D341Med (cell line): ENCODE measurements around the gene SLC22A6.

Experiments used
- DNase-seq: peaks from one replicate; pipeline ENCODE4 v3.0.0; 2012; ENCODE audit warnings: low spot score

The SLC22A6 gene

GRCh38 chr11:62984451-62984991 lies at the start of gene SLC22A6:
Gene SLC22A6 (minus strand): TSS chr11:62984967. CDS start chr11:62984690, 277 bp downstream.
- DNase-seq: no peak

- DNase-seq: no peak
These were observed 47.7 kb upstream of the SLC22A6 start for GRCh38 chr11:63032457-63032856.

GRCh38 chr11:63023841-63024648 lies 39.3 kb upstream of the SLC22A6 start:
- DNase-seq: peak; percentile 88

GRCh38 chr11:63023222-63023814 lies 38.6 kb upstream of the SLC22A6 start:
- no peak for DNase-seq

- no peak for DNase-seq
These were observed 37.7 kb upstream of the SLC22A6 start for GRCh38 chr11:63022441-63022840.

GRCh38 chr11:63020671-63021291 lies 36.0 kb upstream of the SLC22A6 start:
- peak; percentile 60 for DNase-seq

- DNase-seq: no peak
These were observed 34.7 kb upstream of the SLC22A6 start for GRCh38 chr11:63019506-63019905.

GRCh38 chr11:63017306-63017974 lies 32.7 kb upstream of the SLC22A6 start:
- DNase-seq: no peak

- peak; percentile 56 for DNase-seq
These were observed 30.9 kb upstream of the SLC22A6 start, which contains the start of gene SLC22A8 for GRCh38 chr11:63015521-63016215. Gene SLC22A8 (minus strand): TSS chr11:63015841. CDS start chr11:63014958, 883 bp downstream.

GRCh38 chr11:63014408-63015055 lies 29.8 kb upstream of the SLC22A6 start:
- no peak for DNase-seq

- DNase-seq: no peak
These were observed 28.1 kb upstream of the SLC22A6 start for GRCh38 chr11:63012839-63013238.

- DNase-seq: no peak
These were observed 27.7 kb upstream of the SLC22A6 start for GRCh38 chr11:63012430-63012829.

GRCh38 chr11:63010934-63011439 lies 26.2 kb upstream of the SLC22A6 start:
- no peak for DNase-seq

GRCh38 chr11:63007920-63008319 lies 23.2 kb upstream of the SLC22A6 start:
- DNase-seq: no peak

GRCh38 chr11:63001456-63001855 lies 16.7 kb upstream of the SLC22A6 start:
- DNase-seq: no peak

GRCh38 chr11:62999649-63000048 lies 14.9 kb upstream of the SLC22A6 start:
- no peak for DNase-seq

- DNase-seq: no peak
These were observed 14.4 kb upstream of the SLC22A6 start for GRCh38 chr11:62999156-62999555.

GRCh38 chr11:62996271-62996670 lies 11.5 kb upstream of the SLC22A6 start:
- no peak for DNase-seq

- DNase-seq: no peak
These were observed 10.0 kb upstream of the SLC22A6 start for GRCh38 chr11:62994775-62995174.

GRCh38 chr11:62988276-62988675 lies 3.5 kb upstream of the SLC22A6 start:
- no peak for DNase-seq
